CD4-positive, alpha-beta T cell treated with Interleukin-10 for 1 hour (primary cell): ENCODE results near the gene PRKAR1B.
"Not testable (repeated sequence)": the region's sequence is repeated elsewhere in the genome, so short reads cannot be mapped to it uniquely, and the experiment has no call there.

ENCODE experiments used
- DNase-seq: peaks from one replicate; pipeline ENCODE4 v3.0.0-alpha.2; 2020

PRKAR1B gene

GRCh38 chr7:569071-569855 lies 157.8 kb downstream of the PRKAR1B start:
- DNase-seq, result no peak

- DNase-seq, result no peak
These were observed 158.8 kb downstream of the PRKAR1B start for GRCh38 chr7:568031-568951.

GRCh38 chr7:567305-567883 lies 159.7 kb downstream of the PRKAR1B start:
- DNase-seq, result no peak

GRCh38 chr7:566100-566499 lies 161.0 kb downstream of the PRKAR1B start:
- no peak for DNase-seq

- no peak for DNase-seq
These were observed 162.8 kb downstream of the PRKAR1B start for GRCh38 chr7:564176-564865.

- no peak for DNase-seq
These were observed 163.4 kb downstream of the PRKAR1B start for GRCh38 chr7:563629-564170.

GRCh38 chr7:562789-563628 lies 164.1 kb downstream of the PRKAR1B start:
- DNase-seq, result no peak

- no peak for DNase-seq
These were observed 164.8 kb downstream of the PRKAR1B start for GRCh38 chr7:562374-562675.

- no peak for DNase-seq
These were observed 165.3 kb downstream of the PRKAR1B start for GRCh38 chr7:561631-562373.

- DNase-seq, result no peak
These were observed 166.0 kb downstream of the PRKAR1B start for GRCh38 chr7:560966-561630.

GRCh38 chr7:559396-559705 lies 167.7 kb downstream of the PRKAR1B start:
- DNase-seq, result no peak

- DNase-seq, result no peak
These were observed 169.6 kb downstream of the PRKAR1B start for GRCh38 chr7:557558-557881.

GRCh38 chr7:556837-557557 lies 170.1 kb downstream of the PRKAR1B start:
- DNase-seq, result no peak

- no peak for DNase-seq
These were observed 170.7 kb downstream of the PRKAR1B start for GRCh38 chr7:556291-556826.

- no peak for DNase-seq
These were observed 171.4 kb downstream of the PRKAR1B start for GRCh38 chr7:555551-556160.

- no peak for DNase-seq
These were observed 173.4 kb downstream of the PRKAR1B start for GRCh38 chr7:553636-554111.

- no peak for DNase-seq
These were observed 174.0 kb downstream of the PRKAR1B start for GRCh38 chr7:552868-553635.

- not testable (repeated sequence) for DNase-seq
These were observed 174.8 kb downstream of the PRKAR1B start for GRCh38 chr7:552151-552867.
